Measurements from ENCODE around the gene INSL3. TPM values are rescaled to one million over a fixed set of nuclear protein-coding genes. Genes with fewer than 3 reads are reported as not detected.

Gene INSL3
- total RNA-seq, 1 donor from 2014 or later = not detected

- intact Hi-C loops (cut with micrococcal nuclease) = no loop called here
- no peak for TF ChIP-seq CTCF (IDR thresholded peaks at IDR 0.05; ENCODE audit: borderline replicate concordance)
- H3K27ac ChIP-seq (replicated peaks) = no peak overlapping the region
- no peak for DNase-seq
- no peaks in the 10 kb centered on the region for H3K4me1 ChIP-seq
- no peaks in the 10 kb centered on the region for H3K9me3 ChIP-seq (replicated peaks)
- H3K27me3 ChIP-seq (ENCODE audit: low read depth) = peaks cover 97% of the 10 kb centered on the region
- peak overlapping the region; percentile 34 for H3K4me3 ChIP-seq
- no peaks in the 10 kb centered on the region for H3K36me3 ChIP-seq
These were observed 9.5 kb upstream of the INSL3 start for GRCh38 chr19:17830567-17831418.

- Histone ChIP-seq H3K4me3 (peak overlapping the region; percentile 34), H3K27me3 (ENCODE audit: low read depth) (peaks cover 95% of the 10 kb centered on the region), H3K36me3 (no peaks in the 10 kb centered on the region), H3K27ac (replicated peaks) (no peak overlapping the region), H3K9me3 (replicated peaks) (no peaks in the 10 kb centered on the region), H3K4me1 (no peaks in the 10 kb centered on the region)
- intact Hi-C loops (cut with micrococcal nuclease) = no loop called here
- TF ChIP-seq CTCF (IDR thresholded peaks at IDR 0.05; ENCODE audit: borderline replicate concordance) = no peak
- DNase-seq = no peak
These were observed 8.7 kb upstream of the INSL3 start for GRCh38 chr19:17829855-17830566.

GRCh38 chr19:17826508-17827056 lies 5.3 kb upstream of the INSL3 start:
- no peak overlapping the region for H3K27ac ChIP-seq (replicated peaks)
- TF ChIP-seq CTCF (IDR thresholded peaks at IDR 0.05; ENCODE audit: borderline replicate concordance) = no peak
- no peaks in the 10 kb centered on the region for H3K9me3 ChIP-seq (replicated peaks)
- intact Hi-C loops (cut with micrococcal nuclease) = no loop called here
- DNase-seq = no peak
- no peaks in the 10 kb centered on the region for H3K36me3 ChIP-seq
- peaks cover 93% of the 10 kb centered on the region for H3K27me3 ChIP-seq (ENCODE audit: low read depth)
- H3K4me3 ChIP-seq = no peak overlapping the region
- H3K4me1 ChIP-seq = no peaks in the 10 kb centered on the region

GRCh38 chr19:17824339-17824738 lies 3.0 kb upstream of the INSL3 start:
- intact Hi-C loops (cut with micrococcal nuclease) = no loop called here
- Histone ChIP-seq H3K4me3 (no peak overlapping the region), H3K9me3 (replicated peaks) (no peaks in the 10 kb centered on the region), H3K27me3 (ENCODE audit: low read depth) (peaks cover 87% of the 10 kb centered on the region), H3K36me3 (no peaks in the 10 kb centered on the region), H3K4me1 (no peaks in the 10 kb centered on the region), H3K27ac (replicated peaks) (no peak overlapping the region)
- TF ChIP-seq CTCF (IDR thresholded peaks at IDR 0.05; ENCODE audit: borderline replicate concordance) = no peak
- no peak for DNase-seq

GRCh38 chr19:17817668-17818363 lies 3.5 kb downstream of the INSL3 start:
- no peak for TF ChIP-seq CTCF (IDR thresholded peaks at IDR 0.05; ENCODE audit: borderline replicate concordance)
- H3K4me1 ChIP-seq = no peaks in the 10 kb centered on the region
- H3K9me3 ChIP-seq (replicated peaks) = no peaks in the 10 kb centered on the region
- no peak overlapping the region for H3K4me3 ChIP-seq
- no peak overlapping the region for H3K27ac ChIP-seq (replicated peaks)
- H3K36me3 ChIP-seq = no peaks in the 10 kb centered on the region
- intact Hi-C loops (cut with micrococcal nuclease) = no loop called here
- no peak for DNase-seq
- H3K27me3 ChIP-seq (ENCODE audit: low read depth) = peaks cover 87% of the 10 kb centered on the region
